GM19452 (cell line): Measurements from ENCODE around the gene OR5B2.
"Not testable (repeated sequence)": the region's sequence is repeated elsewhere in the genome, so short reads cannot be mapped to it uniquely, and the experiment has no call there.

ENCODE experiments used
- ATAC-seq: cut with Tn5 transposase; IDR thresholded peaks from one replicate; pipeline ENCODE4 v1.9.1; 2021; ENCODE audit not compliant: unreplicated experiment

Gene OR5B2

DNA sequence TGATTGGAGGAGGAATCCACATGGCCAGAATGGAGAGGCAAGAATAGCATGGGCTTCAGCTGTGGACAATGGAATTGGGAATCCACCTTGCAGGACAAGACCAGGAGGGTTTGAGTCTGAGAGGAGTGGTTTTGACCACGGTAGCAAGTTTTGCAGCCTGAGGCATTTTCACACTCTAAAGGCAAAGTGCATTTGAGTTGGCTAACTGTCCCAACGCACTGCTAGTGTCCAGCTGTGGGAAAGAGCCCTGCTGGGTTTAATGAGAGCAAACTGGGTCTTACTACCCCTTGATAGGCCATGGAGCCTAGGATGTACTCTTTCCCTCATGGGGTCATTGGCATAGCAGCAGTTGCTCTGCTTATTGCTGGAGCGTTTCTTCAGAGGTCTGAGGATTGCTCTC is at the start of gene OR5B2:
TSS of gene OR5B2 (minus strand) at position 101 of the 400 bp plus-strand sequence. CDS start 4,860 bp downstream, outside the sequence.
- ATAC-seq, result no peak

DNA sequence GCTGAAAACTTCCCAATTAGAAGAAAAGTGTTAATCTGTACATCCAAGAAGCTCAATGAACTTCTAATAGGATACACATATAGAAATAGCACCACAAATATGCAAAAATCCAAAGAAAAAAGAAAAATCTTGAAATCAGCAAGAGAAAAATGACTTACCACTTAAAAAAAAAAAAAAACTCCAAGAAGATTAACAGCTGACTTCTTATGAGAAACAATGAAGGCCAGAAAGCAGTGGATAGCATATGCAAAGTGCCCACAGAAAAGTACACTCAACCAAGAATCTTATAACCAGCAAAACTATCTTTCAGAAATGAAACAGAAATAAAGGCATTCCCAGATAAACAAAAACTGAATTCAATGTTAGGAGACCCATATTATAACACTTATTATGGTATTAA is 44.0 kb upstream of the OR5B2 start:
- ATAC-seq, result no peak

DNA sequence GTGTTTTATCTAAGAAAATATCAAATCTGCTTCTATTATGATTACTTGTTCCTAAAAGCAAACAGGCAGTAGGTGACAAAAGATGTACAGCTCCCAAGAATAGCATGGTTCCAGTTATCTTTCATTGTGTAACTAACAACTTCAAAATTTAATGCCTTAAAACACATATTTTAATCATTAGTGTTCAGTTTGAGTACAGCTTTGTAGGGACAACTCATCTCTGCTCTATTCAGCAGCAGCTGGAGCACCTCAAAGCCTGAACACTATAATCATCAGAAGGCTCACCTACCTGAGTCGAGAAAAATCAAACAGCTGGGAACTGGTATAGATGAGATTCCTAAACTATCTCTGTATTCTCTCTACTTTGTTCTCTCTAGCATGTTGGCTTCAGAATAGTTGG is 38.4 kb upstream of the OR5B2 start:
- no peak for ATAC-seq

DNA sequence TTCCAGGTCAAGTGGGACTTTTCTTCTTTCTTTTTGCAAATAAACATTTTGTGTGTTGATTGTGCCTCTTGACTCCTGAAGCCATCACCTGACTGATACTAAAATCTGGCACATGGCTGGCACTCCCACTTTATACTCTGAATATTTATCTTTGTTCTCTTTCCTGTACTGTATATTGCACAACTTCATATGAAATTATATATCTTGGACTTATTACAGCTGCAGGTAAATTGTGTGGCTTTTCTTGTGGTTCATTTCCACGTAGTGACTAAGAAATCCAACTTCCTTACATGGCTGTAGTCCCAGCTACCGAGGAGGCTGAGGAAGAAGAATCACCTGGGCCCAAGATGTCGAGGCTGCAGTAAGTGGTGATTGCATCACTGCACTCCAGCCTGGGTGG is 37.8 kb upstream of the OR5B2 start:
- no peak for ATAC-seq

DNA sequence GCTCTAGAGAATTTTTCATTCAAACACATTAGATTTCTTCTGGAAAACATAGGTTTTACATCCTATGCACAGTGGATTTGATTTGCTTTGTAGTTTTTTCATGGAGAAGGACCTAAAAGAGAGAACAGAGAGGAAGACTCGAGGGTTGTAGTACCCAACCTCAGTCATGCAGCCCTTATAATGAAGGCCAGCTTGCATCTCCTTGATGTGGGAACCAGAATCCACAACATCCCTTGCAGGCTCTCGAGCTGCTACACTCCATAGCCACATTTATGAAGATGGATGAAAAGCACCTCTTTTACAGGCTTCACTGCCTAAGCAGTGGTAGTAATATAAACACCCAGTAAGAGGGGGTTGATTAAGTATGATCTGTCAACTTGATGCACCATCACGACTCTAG is 23.7 kb upstream of the OR5B2 start:
- ATAC-seq, result no peak

DNA sequence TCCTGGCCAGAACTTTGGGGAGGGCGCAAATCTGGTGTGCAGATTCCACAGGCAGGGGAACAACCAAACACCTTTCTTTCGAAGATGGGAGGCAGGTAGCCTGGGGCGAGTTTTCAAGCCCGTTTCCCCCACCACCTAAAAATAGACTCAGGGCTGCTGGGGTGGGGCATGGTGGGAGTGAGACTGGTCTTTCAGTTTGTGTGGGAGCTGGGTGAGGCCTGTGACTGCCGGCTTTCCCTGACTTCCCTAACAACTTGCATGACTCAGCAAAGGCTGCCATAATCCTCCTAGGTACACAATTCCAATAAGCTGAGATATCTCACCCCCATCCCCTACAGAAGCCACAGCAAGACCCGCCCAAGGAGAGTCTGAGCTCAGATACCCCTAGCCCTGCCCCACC is 18.4 kb upstream of the OR5B2 start:
- no peak for ATAC-seq

DNA sequence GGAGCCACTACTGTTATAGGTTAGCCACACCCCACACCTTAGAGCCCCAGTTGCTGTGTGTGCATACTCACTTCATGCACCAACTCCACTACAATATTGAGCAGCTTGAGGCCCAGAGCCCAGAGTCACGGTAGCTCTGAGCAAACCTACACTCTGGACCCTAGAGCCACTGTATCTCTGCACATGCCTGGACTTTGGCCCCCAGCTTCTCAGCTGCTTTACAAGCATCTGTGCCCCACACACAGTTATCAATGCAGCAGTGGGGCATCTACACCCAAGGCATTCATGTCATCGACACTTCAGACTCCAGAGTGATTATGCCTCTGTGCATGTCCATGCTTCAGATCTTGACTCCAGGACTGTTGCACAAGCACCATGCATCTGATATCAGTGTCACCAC is 16.4 kb upstream of the OR5B2 start:
- ATAC-seq, result no peak

DNA sequence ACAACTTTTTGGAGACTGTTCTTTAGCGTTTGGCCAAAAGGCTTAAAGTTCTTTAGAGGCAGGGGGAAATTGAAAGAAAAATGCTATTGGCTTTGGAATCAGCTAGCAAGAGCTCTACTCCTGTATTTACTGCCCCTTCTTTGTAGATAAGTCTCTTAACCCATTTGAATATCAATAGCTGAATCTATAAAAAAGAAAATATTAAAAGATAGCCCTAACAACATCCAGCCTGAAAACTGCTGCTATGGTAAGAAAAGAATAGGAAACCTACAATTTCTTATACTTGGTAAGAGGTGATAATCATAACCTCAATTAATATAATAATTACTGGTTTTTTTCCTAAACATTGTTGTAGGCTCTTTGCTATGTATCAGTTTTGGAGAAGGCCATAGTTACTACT is 14.2 kb upstream of the OR5B2 start, which contains the start of gene OR5B12:
TSS of gene OR5B12 (minus strand) at position 101 of the 400 bp plus-strand sequence. CDS start 2,085 bp downstream, outside the sequence.
- ATAC-seq, result no peak

DNA sequence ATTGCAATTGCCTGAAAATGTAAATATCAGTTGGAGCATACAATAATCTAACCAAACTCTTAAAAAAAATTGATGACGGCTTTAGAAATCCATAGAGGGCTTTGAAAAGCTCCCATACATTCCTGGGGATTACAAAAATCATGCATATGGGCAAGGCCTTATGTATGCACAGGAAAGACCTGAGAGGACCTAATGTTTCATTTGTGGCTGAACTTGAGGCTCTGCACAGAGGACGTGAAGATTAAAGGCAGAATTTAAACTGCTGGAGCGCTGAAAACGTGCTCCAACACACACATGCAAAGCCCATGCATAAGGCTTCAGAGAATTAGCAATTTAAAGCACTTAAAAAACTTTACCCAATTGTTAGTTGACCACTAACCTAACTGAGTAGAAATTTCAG is 10.6 kb upstream of the OR5B2 start:
- ATAC-seq, result no peak

DNA sequence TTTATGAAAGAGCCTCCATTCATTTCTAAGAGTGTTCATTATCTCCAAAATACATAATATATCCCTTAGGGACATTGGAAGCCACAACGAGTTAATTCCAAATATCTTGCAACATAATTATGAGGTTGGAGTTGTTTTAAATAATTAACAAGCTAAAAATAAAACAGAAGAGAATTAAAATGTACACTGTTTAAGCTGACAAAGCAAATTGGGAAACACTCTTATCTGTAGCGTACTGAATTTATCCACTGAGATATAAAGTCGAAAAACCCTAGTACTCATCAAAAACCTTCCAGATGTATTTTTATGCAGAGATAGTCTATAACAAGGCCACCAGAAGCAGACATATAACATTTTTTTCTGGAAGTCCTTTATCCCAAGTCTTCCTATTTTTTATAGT is 6.3 kb upstream of the OR5B2 start:
- ATAC-seq, result no peak

DNA sequence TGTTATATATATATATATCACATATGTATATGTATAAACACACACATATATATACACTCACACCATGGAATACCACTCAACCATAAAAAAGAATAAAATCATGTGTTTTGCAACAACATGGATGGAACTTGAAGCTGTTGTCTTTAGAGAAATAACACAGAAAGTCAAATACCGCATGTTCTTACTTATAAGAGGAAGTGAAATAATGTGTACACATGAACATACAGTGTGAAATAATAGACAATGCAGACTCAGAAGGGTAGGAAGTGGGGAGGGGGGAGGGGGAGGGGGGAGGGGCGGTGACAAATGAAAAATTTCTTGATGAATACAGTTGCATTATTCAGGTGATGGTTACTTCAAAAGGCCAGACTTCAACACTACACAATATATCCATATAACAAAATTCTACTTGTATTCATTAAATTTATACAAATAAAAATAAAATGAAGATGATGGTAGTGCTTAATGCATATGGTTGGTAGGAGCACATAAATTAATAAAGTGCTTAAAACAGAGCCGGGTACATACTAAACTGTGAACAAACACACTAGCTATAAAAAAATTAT is 5.8 kb upstream of the OR5B2 start:
- ATAC-seq, result no peak

DNA sequence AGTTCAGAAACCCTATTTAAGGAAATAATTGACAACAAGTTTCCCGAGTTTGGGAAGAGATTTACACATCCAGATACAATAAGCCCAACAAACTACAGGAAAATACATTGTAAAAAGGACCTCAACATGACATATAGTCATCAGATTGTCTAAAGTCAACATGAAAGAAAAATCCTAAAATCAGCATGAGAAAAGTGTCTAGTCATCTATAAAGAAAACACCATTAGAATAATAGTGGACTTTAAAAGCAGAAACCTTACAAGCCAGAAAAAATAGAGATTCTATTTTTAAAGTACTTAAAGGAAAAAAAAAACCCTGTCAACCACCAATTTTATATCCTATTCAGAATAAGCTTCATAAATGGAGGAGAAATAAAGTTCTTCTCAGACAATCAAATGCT is 1.4 kb upstream of the OR5B2 start:
- ATAC-seq, result no peak

DNA sequence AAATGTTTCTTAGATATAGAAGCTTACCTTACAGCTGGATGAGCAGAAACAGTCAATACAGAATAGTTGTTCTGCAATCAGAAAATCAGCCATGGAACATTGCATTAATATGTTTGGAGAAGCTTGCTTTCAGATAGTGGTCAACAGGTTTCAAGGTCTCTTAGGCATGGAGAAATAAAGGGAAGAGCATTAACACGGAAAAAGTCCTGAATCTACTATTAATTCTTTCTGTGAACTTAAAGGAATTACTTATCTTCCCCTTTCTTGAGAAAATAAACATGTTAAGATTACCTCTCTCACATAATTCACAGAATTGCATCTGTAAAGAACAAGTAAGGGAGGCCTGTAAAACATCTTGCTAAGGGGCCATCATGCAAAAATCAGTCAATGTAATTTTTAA is 21.1 kb downstream of the OR5B2 start, which contains the start of gene OR5B3:
TSS of gene OR5B3 (minus strand) at position 101 of the 400 bp plus-strand sequence. CDS start 3,465 bp downstream, outside the sequence.
- ATAC-seq, result no peak

DNA sequence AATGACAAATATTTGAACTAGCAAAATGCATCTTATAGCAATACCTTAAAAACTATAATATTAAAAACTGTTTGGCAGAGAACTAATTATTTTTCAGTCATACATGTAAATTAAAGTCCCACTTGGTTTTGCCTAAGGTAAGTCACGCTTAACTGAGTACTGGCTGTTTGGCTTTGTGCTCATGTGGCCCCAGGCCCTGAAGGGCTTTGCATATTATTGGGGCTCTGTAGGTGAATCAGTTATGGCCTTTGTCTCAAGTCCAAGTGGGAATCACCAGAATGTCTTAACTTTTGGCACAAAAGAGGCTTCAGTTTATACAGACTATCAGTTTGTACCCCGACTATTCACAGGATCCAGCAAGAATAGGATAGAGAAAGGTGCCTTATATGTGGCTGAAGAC is 28.3 kb downstream of the OR5B2 start:
- ATAC-seq, result not testable (repeated sequence)

DNA sequence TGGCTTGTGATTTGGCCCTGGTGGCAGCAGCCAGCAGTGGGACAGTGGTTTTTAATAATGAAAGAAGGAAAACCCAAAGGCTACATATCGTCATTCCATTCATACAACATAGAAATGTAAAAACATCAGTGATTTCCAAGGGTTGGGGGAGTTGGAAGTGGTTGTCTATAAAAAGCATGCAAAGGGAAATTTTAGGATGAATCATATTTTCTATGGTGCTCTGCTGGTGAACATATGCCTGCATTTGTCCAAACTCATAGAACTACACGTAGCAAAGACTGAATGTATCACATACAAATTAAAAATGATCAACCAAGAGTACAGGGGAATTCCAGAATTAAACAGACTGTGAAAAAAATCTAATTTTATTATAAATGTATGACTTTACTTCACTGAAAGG is 32.3 kb downstream of the OR5B2 start:
- ATAC-seq, result no peak

DNA sequence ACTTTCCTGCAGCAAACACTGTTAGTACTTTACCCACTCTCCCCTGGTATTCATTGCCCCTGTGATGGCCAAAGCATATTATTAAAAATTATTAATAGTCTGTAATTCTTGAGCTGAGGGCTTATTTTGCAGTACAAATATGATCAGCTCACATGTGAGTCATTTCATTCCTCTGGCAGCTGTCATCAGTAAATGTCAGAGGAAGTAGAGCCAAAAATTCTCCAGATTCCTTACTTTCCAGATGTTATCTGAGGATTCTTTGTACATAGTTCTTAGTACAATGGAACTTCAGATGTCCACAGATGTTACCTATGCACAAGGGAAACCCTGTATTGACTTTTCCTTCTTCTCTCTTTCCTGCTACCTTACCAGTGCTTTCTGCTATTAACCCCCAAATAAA is 33.7 kb downstream of the OR5B2 start:
- no peak for ATAC-seq

DNA sequence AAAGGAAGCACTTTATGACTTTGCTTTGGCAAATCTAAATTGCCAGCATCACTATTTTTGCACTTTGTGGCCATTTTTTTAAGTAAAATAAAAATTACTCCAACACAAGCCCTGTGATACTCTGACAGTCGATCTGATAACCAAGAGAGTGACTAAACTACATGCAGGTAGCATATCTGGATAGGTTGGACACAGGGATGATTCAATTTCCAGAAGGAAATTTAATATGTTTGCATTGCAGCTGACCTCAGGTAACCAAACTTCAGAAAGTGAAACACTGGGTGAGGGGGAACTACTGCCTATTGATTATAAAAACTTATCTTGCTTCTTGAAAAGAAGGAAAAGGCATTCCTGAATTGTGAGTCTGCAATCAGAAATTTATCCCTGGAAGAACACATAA is 35.2 kb downstream of the OR5B2 start:
- no peak for ATAC-seq

DNA sequence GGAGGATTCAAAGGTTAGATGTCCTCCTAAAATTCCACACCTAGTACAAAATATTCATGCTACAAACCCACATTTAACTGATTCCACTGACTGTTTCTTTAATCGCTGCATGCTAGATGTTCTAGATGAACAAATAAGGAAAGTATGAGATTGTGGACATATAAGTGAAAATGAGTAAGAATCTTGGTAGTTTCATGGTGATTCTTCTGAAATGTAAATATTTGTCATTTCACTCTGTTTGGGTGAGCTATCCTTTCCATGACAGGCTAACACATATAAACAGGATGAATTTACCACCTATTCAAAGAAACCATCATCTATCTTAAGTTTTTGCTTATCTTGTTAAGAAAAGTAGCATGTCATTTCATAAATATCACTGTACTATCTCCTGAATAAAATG is 36.0 kb downstream of the OR5B2 start:
- no peak for ATAC-seq

DNA sequence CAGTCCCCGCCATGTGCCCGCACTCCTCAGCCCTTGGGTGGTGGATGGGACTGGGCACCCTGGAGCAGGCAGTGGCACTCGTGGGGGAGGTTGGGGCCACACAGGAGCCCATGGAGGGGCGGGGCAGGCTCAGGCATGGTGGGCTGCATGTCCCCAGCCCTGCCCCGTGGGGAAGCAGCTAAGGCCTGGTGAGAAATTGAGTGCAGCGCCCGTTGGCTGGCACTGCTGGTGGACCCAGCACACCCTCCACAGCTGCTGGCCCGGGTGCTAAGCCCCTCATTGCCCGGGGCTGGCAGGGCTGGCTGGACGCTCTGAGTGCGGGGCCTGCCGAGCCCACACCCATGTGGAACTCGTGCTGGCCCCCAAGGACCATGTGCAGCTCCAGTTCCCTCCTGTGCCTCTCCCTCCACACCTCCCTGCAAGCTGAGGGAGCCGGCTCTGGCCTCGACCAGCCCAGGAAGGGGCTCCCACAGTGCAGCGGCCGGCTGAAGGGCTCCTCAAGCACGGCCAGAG is 37.3 kb downstream of the OR5B2 start:
- ATAC-seq, result no peak
